Neural cell (in vitro differentiated cells): ENCODE data around the gene HSD17B8.

Experiments
- EP300 ChIP-seq: fragments of 450-650 bp; conservative IDR thresholded peaks from 2 replicates; pipeline ENCODE4 v1.6.1; 2014; ENCODE audit warnings: antibody characterized with exemption, mild to moderate bottlenecking, moderate library complexity; ENCODE audit not compliant: poor library complexity, severe bottlenecking
- EZH2 ChIP-seq: fragments of 200-600, 300-800 bp; shearing (Covaris generic), sonication (generic); IDR thresholded peaks from 2 replicates; pipeline ENCODE4 v1.6.1; 2014; ENCODE audit warnings: antibody characterized with exemption, low read length, borderline replicate concordance, mild to moderate bottlenecking; ENCODE audit not compliant: insufficient read depth, poor library complexity, severe bottlenecking
- POLR2AphosphoS5 ChIP-seq: IDR thresholded peaks from 2 replicates; pipeline ENCODE4 v1.6.1; 2012
- SMC3 ChIP-seq: fragments of 450-650 bp; conservative IDR thresholded peaks from 2 replicates; pipeline ENCODE4 v1.6.1; 2014; ENCODE audit warnings: antibody characterized with exemption, mild to moderate bottlenecking, moderate library complexity; ENCODE audit not compliant: poor library complexity
- TAF1 ChIP-seq: IDR thresholded peaks from 2 replicates; pipeline ENCODE4 v1.6.1; 2012; ENCODE audit warnings: low read depth
- TF ChIP-seq, protein P1 (sequence below): fragments of 450-650 bp; IDR thresholded peaks from 2 replicates; pipeline ENCODE4 v1.5.1; 2014; ENCODE audit warnings: antibody characterized with exemption, mild to moderate bottlenecking, moderate library complexity; ENCODE audit not compliant: poor library complexity, severe bottlenecking
- TF ChIP-seq, protein P2 (sequence below): IDR thresholded peaks from 2 replicates; pipeline ENCODE4 v1.6.1; 2012; ENCODE audit warnings: borderline replicate concordance

DNA sequence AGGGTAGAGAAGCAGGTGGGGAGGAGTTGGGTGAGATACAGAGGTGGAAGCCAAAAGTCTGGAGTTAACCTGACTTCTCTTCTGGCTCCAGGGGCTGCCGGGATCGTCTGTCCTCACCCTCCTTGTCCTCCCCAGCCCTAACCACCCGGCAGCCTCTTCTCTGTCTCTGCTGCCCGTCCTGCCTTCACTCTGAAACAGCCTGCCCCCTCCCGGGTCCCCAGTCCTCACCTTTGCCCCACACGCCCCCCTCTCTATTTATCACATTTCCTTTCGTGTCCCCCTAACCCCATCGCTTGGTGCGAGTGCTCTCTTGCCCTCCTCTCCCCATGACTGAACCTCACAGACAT is 9.5 kb downstream of the HSD17B8 start:
- TF ChIP-seq, protein P1, sequence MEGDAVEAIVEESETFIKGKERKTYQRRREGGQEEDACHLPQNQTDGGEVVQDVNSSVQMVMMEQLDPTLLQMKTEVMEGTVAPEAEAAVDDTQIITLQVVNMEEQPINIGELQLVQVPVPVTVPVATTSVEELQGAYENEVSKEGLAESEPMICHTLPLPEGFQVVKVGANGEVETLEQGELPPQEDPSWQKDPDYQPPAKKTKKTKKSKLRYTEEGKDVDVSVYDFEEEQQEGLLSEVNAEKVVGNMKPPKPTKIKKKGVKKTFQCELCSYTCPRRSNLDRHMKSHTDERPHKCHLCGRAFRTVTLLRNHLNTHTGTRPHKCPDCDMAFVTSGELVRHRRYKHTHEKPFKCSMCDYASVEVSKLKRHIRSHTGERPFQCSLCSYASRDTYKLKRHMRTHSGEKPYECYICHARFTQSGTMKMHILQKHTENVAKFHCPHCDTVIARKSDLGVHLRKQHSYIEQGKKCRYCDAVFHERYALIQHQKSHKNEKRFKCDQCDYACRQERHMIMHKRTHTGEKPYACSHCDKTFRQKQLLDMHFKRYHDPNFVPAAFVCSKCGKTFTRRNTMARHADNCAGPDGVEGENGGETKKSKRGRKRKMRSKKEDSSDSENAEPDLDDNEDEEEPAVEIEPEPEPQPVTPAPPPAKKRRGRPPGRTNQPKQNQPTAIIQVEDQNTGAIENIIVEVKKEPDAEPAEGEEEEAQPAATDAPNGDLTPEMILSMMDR: no peak
- TF ChIP-seq, protein P2, sequence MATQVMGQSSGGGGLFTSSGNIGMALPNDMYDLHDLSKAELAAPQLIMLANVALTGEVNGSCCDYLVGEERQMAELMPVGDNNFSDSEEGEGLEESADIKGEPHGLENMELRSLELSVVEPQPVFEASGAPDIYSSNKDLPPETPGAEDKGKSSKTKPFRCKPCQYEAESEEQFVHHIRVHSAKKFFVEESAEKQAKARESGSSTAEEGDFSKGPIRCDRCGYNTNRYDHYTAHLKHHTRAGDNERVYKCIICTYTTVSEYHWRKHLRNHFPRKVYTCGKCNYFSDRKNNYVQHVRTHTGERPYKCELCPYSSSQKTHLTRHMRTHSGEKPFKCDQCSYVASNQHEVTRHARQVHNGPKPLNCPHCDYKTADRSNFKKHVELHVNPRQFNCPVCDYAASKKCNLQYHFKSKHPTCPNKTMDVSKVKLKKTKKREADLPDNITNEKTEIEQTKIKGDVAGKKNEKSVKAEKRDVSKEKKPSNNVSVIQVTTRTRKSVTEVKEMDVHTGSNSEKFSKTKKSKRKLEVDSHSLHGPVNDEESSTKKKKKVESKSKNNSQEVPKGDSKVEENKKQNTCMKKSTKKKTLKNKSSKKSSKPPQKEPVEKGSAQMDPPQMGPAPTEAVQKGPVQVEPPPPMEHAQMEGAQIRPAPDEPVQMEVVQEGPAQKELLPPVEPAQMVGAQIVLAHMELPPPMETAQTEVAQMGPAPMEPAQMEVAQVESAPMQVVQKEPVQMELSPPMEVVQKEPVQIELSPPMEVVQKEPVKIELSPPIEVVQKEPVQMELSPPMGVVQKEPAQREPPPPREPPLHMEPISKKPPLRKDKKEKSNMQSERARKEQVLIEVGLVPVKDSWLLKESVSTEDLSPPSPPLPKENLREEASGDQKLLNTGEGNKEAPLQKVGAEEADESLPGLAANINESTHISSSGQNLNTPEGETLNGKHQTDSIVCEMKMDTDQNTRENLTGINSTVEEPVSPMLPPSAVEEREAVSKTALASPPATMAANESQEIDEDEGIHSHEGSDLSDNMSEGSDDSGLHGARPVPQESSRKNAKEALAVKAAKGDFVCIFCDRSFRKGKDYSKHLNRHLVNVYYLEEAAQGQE: no peak
- no peak for TF ChIP-seq EP300
- TF ChIP-seq TAF1: no peak
- TF ChIP-seq EZH2: no peak
- TF ChIP-seq SMC3: no peak
- TF ChIP-seq POLR2AphosphoS5: no peak
